ENCODE data around the gene PLEK2.
"Not testable (repeated sequence)": the region's sequence is repeated elsewhere in the genome, so short reads cannot be mapped to it uniquely, and the experiment has no call there.

The PLEK2 gene

GRCh38 chr14:67429510-67430205 is 17.7 kb upstream of the PLEK2 start:
- in situ Hi-C loops (cut with MboI; ENCODE audit: low sequenced_read_pairs) = no loop called here

- in situ Hi-C loops (cut with MboI; ENCODE audit: low sequenced_read_pairs) = no loop called here
Observed at GRCh38 chr14:67428501-67429031, 16.6 kb upstream of the PLEK2 start.

GRCh38 chr14:67426983-67427606 is 15.1 kb upstream of the PLEK2 start:
- in situ Hi-C loops (cut with MboI; ENCODE audit: low sequenced_read_pairs) = no loop called here

GRCh38 chr14:67426161-67426560 is 14.2 kb upstream of the PLEK2 start:
- in situ Hi-C loops (cut with MboI; ENCODE audit: low sequenced_read_pairs) = no loop called here

GRCh38 chr14:67425608-67426007 is 13.6 kb upstream of the PLEK2 start:
- in situ Hi-C loops (cut with MboI; ENCODE audit: low sequenced_read_pairs) = no loop called here

GRCh38 chr14:67424539-67424938 is 12.6 kb upstream of the PLEK2 start:
- in situ Hi-C loops (cut with MboI; ENCODE audit: low sequenced_read_pairs) = no loop called here

GRCh38 chr14:67423424-67423823 is 11.5 kb upstream of the PLEK2 start:
- in situ Hi-C loops (cut with MboI; ENCODE audit: low sequenced_read_pairs) = no loop called here

GRCh38 chr14:67421356-67422224 is 9.6 kb upstream of the PLEK2 start:
- in situ Hi-C loops (cut with MboI; ENCODE audit: low sequenced_read_pairs) = no loop called here

- in situ Hi-C loops (cut with MboI; ENCODE audit: low sequenced_read_pairs) = no loop called here
Observed at GRCh38 chr14:67420102-67420739, 8.3 kb upstream of the PLEK2 start.

GRCh38 chr14:67418401-67419191 is 6.6 kb upstream of the PLEK2 start:
- in situ Hi-C loops (cut with MboI; ENCODE audit: low sequenced_read_pairs) = no loop called here

GRCh38 chr14:67417633-67418032 is 5.7 kb upstream of the PLEK2 start:
- in situ Hi-C loops (cut with MboI; ENCODE audit: low sequenced_read_pairs) = no loop called here

GRCh38 chr14:67416810-67417209 is 4.8 kb upstream of the PLEK2 start:
- in situ Hi-C loops (cut with MboI; ENCODE audit: low sequenced_read_pairs) = no loop called here

GRCh38 chr14:67416085-67416484 is 4.1 kb upstream of the PLEK2 start:
- in situ Hi-C loops (cut with MboI; ENCODE audit: low sequenced_read_pairs) = no loop called here

- in situ Hi-C loops (cut with MboI; ENCODE audit: low sequenced_read_pairs) = not testable (repeated sequence)
Observed at GRCh38 chr14:67415610-67416009, 3.6 kb upstream of the PLEK2 start.

- in situ Hi-C loops (cut with MboI; ENCODE audit: low sequenced_read_pairs) = no loop called here
Observed at GRCh38 chr14:67413806-67414769, 2.1 kb upstream of the PLEK2 start.

GRCh38 chr14:67411370-67411769 is 595 bp downstream of the PLEK2 start:
- in situ Hi-C loops (cut with MboI; ENCODE audit: low sequenced_read_pairs) = no loop called here

GRCh38 chr14:67410313-67410712 is 1.7 kb downstream of the PLEK2 start:
- in situ Hi-C loops (cut with MboI; ENCODE audit: low sequenced_read_pairs) = no loop called here

- in situ Hi-C loops (cut with MboI; ENCODE audit: low sequenced_read_pairs) = no loop called here
Observed at GRCh38 chr14:67409461-67409860, 2.5 kb downstream of the PLEK2 start.

All from HL-60/S4 (cell line).